Measurements from ENCODE around the gene NISCH. TPM values are rescaled to one million over a fixed set of nuclear protein-coding genes. Genes with fewer than 3 reads are reported as not detected.

The NISCH gene
- 24.4 and 36.2 TPM in 2 replicates for total RNA-seq

GRCh38 chr3:52455283-52456168, at the start of gene NISCH:
NISCH (plus strand) TSS chr3:52455604; CDS start chr3:52455642, 38 bp downstream.

GRCh38 chr3:52444860-52445793, 10.3 kb upstream of the NISCH start, which contains the start of gene SEMA3G:
SEMA3G (minus strand) TSS chr3:52445103; CDS start chr3:52445027, 76 bp downstream.

GRCh38 chr3:52453496-52454249, 1.7 kb upstream of the NISCH start, which contains the start of gene TNNC1:
TNNC1 (minus strand) TSS chr3:52454041; CDS start chr3:52454015, 26 bp downstream.

GRCh38 chr3:52494886-52495495, 39.6 kb downstream of the NISCH start, which contains the start of gene STAB1:
STAB1 (plus strand) TSS chr3:52495338; CDS start chr3:52495414, 76 bp downstream.

GRCh38 chr3:52533623-52534280, 78.3 kb downstream of the NISCH start, which contains the start of gene NT5DC2:
NT5DC2 (minus strand) TSS chr3:52533857; CDS start chr3:52533737, 120 bp downstream.

GRCh38 chr3:52536369-52537164, 81.2 kb downstream of the NISCH start, which contains the start of gene UQCC5:
UQCC5 (plus strand) TSS chr3:52536605; CDS start chr3:52536756, 151 bp downstream.

Other genes starting within 250 kb of the NISCH start
- not detected in 2 replicates for gene TLR9, start 230.0 kb upstream of the NISCH start, total RNA-seq
- 149 and 181 TPM in 2 replicates for gene TWF2, start 216.4 kb upstream of the NISCH start, total RNA-seq
- 7.6 and 9.9 TPM in 2 replicates for gene PPM1M, start 209.8 kb upstream of the NISCH start, total RNA-seq
- 44.5 and 51.0 TPM in 2 replicates for gene WDR82, start 177.0 kb upstream of the NISCH start, total RNA-seq
- 10.3 and 15.7 TPM in 2 replicates for gene GLYCTK, start 167.8 kb upstream of the NISCH start, total RNA-seq
- gene DNAH1, start 139.3 kb upstream of the NISCH start, total RNA-seq: 0.27 and 0.86 TPM in 2 replicates
- 67.8 and 98.0 TPM in 2 replicates for gene BAP1, start 45.6 kb upstream of the NISCH start, total RNA-seq
- gene PHF7, start 44.9 kb upstream of the NISCH start, total RNA-seq: 7.6 and 10.2 TPM in 2 replicates
- 0.46 TPM in 1 of 2 replicates, not detected in the other for gene SEMA3G, start 10.5 kb upstream of the NISCH start, total RNA-seq
- gene TNNC1, start 1.6 kb upstream of the NISCH start, total RNA-seq: not detected in 2 replicates
- gene STAB1, start 39.7 kb downstream of the NISCH start, total RNA-seq: under 0.01 TPM in 1 of 2 replicates, not detected in the other
- gene NT5DC2, start 78.3 kb downstream of the NISCH start, total RNA-seq: 134 and 189 TPM in 2 replicates
- 7.2 and 12.3 TPM in 2 replicates for gene UQCC5, start 81.0 kb downstream of the NISCH start, total RNA-seq
- gene PBRM1, start 230.3 kb downstream of the NISCH start, total RNA-seq: 20.4 and 33.0 TPM in 2 replicates
- gene GNL3, start 230.4 kb downstream of the NISCH start, total RNA-seq: 68.1 and 106 TPM in 2 replicates